SK-N-SH (cell line): ENCODE measurements around the gene JMJD1C. TPM values are rescaled to one million over a fixed set of nuclear protein-coding genes. Genes with fewer than 3 reads are reported as not detected.
"Not testable (repeated sequence)": the region's sequence is repeated elsewhere in the genome, so short reads cannot be mapped to it uniquely, and the experiment has no call there.

Source experiments
- CTCF ChIA-PET: fragments of 300-600, 350-600 bp; formaldehyde crosslinking; extraction: SDS; loops from one replicate; lab custom pipeline; 2021; lab: Yijun Ruan, JAX
- POLR2A ChIA-PET: fragments of 350-600 bp; sonication (Branson Sonifier 250); formaldehyde crosslinking; extraction: SDS; loops from one replicate; lab custom pipeline; 2020; ENCODE audit warnings: antibody characterized with exemption, inconsistent platforms; lab: Yijun Ruan, JAX
- DNase-seq: peaks from one replicate; pipeline ENCODE4 v3.0.0; 2012
- H2AFZ ChIP-seq: fragments of 200-600 bp; sonication (generic); 2 replicates; pipeline ENCODE4 v1.8.1; 2016; ENCODE audit warnings: antibody characterized with exemption, mild to moderate bottlenecking, low read depth
- H3F3A ChIP-seq: fragments of 200-600 bp; sonication (generic); replicated peaks from 2 replicates; pipeline ENCODE3; 2016; ENCODE audit warnings: antibody characterized with exemption, mild to moderate bottlenecking; ENCODE audit not compliant: insufficient read depth
- H3K27ac ChIP-seq, 2 experiments: fragments of 200-500 bp in 1 of 2; fragments of 200-600 bp in 1 of 2; sonication (Bioruptor generic) in 1 of 2; sonication (generic), shearing (Covaris generic) in 1 of 2; 2 replicates each; pipeline versions ENCODE4 v1.5.1 to v1.6.1; 2014 to 2016; ENCODE audit warnings: low read depth in 2 of 2, inconsistent platforms in 1 of 2, low read length in 1 of 2, mild to moderate bottlenecking in 1 of 2, mixed read lengths in 1 of 2
- H3K27me3 ChIP-seq: fragments of 200-600 bp; sonication (generic), shearing (Covaris generic); 2 replicates; pipeline ENCODE4 v1.6.1; 2016; ENCODE audit warnings: mixed run types; ENCODE audit not compliant: insufficient read depth
- H3K36me3 ChIP-seq, 2 experiments: fragments of 200-500 bp in 1 of 2; fragments of 200-600 bp in 1 of 2; sonication (Bioruptor generic) in 1 of 2; sonication (generic) in 1 of 2; replicated peaks in 1 of 2; 2 replicates each; pipeline versions ENCODE3 to v1.5.1; 2014 to 2016; ENCODE audit warnings: low read length in 1 of 2, mild to moderate bottlenecking in 1 of 2; ENCODE audit not compliant: insufficient read depth in 2 of 2, control insufficient read depth in 1 of 2
- H3K4me1 ChIP-seq, 2 experiments: fragments of 200-500 bp in 1 of 2; fragments of 200-600 bp in 1 of 2; sonication (Bioruptor generic) in 1 of 2; sonication (generic), shearing (Covaris generic) in 1 of 2; 2 replicates each; pipeline versions ENCODE4 v1.5.1 to v1.6.1; 2014 to 2016; ENCODE audit warnings: low read depth in 1 of 2, low read length in 1 of 2, mixed run types in 1 of 2; ENCODE audit not compliant: insufficient read depth in 2 of 2, control insufficient read depth in 1 of 2
- H3K4me2 ChIP-seq: fragments of 200-600 bp; sonication (generic), shearing (Covaris generic); 2 replicates; pipeline ENCODE4 v1.6.1; 2017; ENCODE audit warnings: mixed run types
- H3K4me3 ChIP-seq, 2 experiments: fragments of 200-500 bp in 1 of 2; fragments of 200-600 bp in 1 of 2; sonication (Bioruptor generic) in 1 of 2; sonication (generic), shearing (Covaris generic) in 1 of 2; 2 replicates each; pipeline versions ENCODE4 v1.5.1 to v1.8.1; 2014 to 2016; ENCODE audit warnings: low read depth in 2 of 2, inconsistent platforms in 1 of 2, low read length in 1 of 2, mild to moderate bottlenecking in 1 of 2, mixed read lengths in 1 of 2, moderate library complexity in 1 of 2
- H3K79me2 ChIP-seq: fragments of 200-600 bp; sonication (generic); 2 replicates; pipeline ENCODE4 v1.8.1; 2017; ENCODE audit warnings: mild to moderate bottlenecking; ENCODE audit not compliant: insufficient read depth
- H3K9ac ChIP-seq: fragments of 200-600 bp; sonication (generic); 2 replicates; pipeline ENCODE4 v1.6.1; 2017; ENCODE audit warnings: mixed run types
- H3K9me2 ChIP-seq: fragments of 200-600 bp; sonication (generic); 2 replicates; pipeline ENCODE4 v1.6.1; 2017; ENCODE audit warnings: mixed run types
- H3K9me3 ChIP-seq: fragments of 200-600 bp; sonication (generic); 2 replicates; pipeline ENCODE4 v1.6.1; 2017; ENCODE audit warnings: mixed run types, mild to moderate bottlenecking, moderate library complexity
- H4K20me1 ChIP-seq: fragments of 200-600 bp; sonication (generic); 2 replicates; pipeline ENCODE4 v1.6.1; 2017; ENCODE audit warnings: mild to moderate bottlenecking, mixed run types; ENCODE audit not compliant: insufficient read depth
- GATA2 ChIP-seq: sonication (generic); formaldehyde crosslinking; IDR thresholded peaks from 2 replicates; pipeline ENCODE4 v1.5.0; 2020; ENCODE audit warnings: mild to moderate bottlenecking, missing genetic modification reagents
- IRF3 ChIP-seq: fragments of 150-350 bp; IDR thresholded peaks from 2 replicates; pipeline ENCODE4 v1.6.1; 2016; ENCODE audit warnings: mild to moderate bottlenecking, low read depth, low read length
- JUND ChIP-seq: IDR thresholded peaks from 2 replicates; pipeline ENCODE4 v1.4.0; 2012
- NRF1 ChIP-seq: IDR thresholded peaks from 2 replicates; pipeline ENCODE4 v1.6.1; 2012; ENCODE audit warnings: low read depth, mild to moderate bottlenecking, low read length
- PBX3 ChIP-seq: IDR thresholded peaks from 2 replicates; pipeline ENCODE4; 2012
- POLR2AphosphoS5 ChIP-seq: IDR thresholded peaks from 2 replicates; pipeline ENCODE4 v1.6.1; 2012; ENCODE audit warnings: low read depth, low read length
- RCOR1 ChIP-seq: fragments of 150-350 bp; IDR thresholded peaks from 2 replicates; pipeline ENCODE4 v1.6.1; 2017; ENCODE audit warnings: antibody characterized with exemption, low read length
- REST ChIP-seq: IDR thresholded peaks from 2 replicates; pipeline ENCODE4 v1.6.1; 2012; ENCODE audit warnings: mild to moderate bottlenecking, low read depth, low read length, moderate library complexity
- SIN3A ChIP-seq: IDR thresholded peaks from 2 replicates; pipeline ENCODE4 v1.6.1; 2012; ENCODE audit warnings: low read depth, mild to moderate bottlenecking, low read length, moderate library complexity, borderline replicate concordance
- SMC3 ChIP-seq: IDR thresholded peaks from 2 replicates; pipeline ENCODE4 v1.6.1; 2012; ENCODE audit warnings: low read depth, low read length, improper control_type of control experiment
- YY1 ChIP-seq: IDR thresholded peaks from 2 replicates; pipeline ENCODE4 v1.4.0; 2012; ENCODE audit warnings: low read depth, mild to moderate bottlenecking
- WGBS: methylation state at CpG from one replicate; pipeline ENCODE4 v1.1.6; 2017; ENCODE audit warnings: low lambda C conversion rate; 5-methylcytosine and 5-hydroxymethylcytosine counted together
- polyA plus RNA-seq, 3 experiments: library from polyadenylated mRNA; depleted of rRNA; stranded (reverse); fragments of >200 nt; gene quantifications; 2 replicates each; pipeline ENCODE4 v1.2.3, GENCODE V29; 2012

Gene JMJD1C
- polyA plus RNA-seq, 1 of the 3 experiments (the other 2 are of a cell fraction): 11.7 TPM

- POLR2A ChIA-PET: interaction anchor here (0.6 kb wide), 1 partner anchor 12 kb away, joined by 4 read pairs; no protein-coding TSS in a partner anchor
- Histone ChIP-seq H2AFZ (no peak overlapping the region), H3K36me3 (peaks cover 0 to 4% of the 10 kb centered on the region in 2 experiments), H3F3A (peaks cover 4% of the 10 kb centered on the region), H3K79me2 (peaks cover 84% of the 10 kb centered on the region), H3K9ac (no peak overlapping the region), H3K9me2 (no peaks in the 10 kb centered on the region), H3K9me3 (no peaks in the 10 kb centered on the region), H3K4me1 (no peaks in the 10 kb centered on the region), H3K27ac (no peak overlapping the region), H3K4me3 (no peak overlapping the region), H4K20me1 (peaks cover 15% of the 10 kb centered on the region), H3K27me3 (no peaks in the 10 kb centered on the region), H3K4me2 (no peak overlapping the region)
- DNase-seq: no peak
- WGBS: 97% methylated on average over 4 of the region's 4 CpGs
- CTCF ChIA-PET: no interaction called here
- TF ChIP-seq YY1: no peak
- no peak for TF ChIP-seq RCOR1
- no peak for TF ChIP-seq POLR2AphosphoS5
- no peak for TF ChIP-seq GATA2 (CRISPR knock-in tag)
- TF ChIP-seq PBX3: no peak
- no peak for TF ChIP-seq NRF1
- TF ChIP-seq, all 33 proteins: peak for 0
These were observed 179.0 kb downstream of the JMJD1C start for GRCh38 chr10:63286754-63287264.

- Histone ChIP-seq H2AFZ (no peak overlapping the region), H3K4me1 (no peaks in the 10 kb centered on the region), H3K36me3 (peaks cover 0 to 4% of the 10 kb centered on the region in 2 experiments), H3K27me3 (no peaks in the 10 kb centered on the region), H3K79me2 (peaks cover 84% of the 10 kb centered on the region), H3K4me3 (no peak overlapping the region), H3K4me2 (no peak overlapping the region), H3K27ac (no peak overlapping the region), H4K20me1 (peaks cover 15% of the 10 kb centered on the region), H3K9me2 (no peaks in the 10 kb centered on the region), H3K9me3 (no peaks in the 10 kb centered on the region), H3K9ac (no peak overlapping the region), H3F3A (peaks cover 5% of the 10 kb centered on the region)
- ChIA-PET POLR2A (interaction anchor here (0.6 kb wide), 1 partner anchor 13 kb away, joined by 4 read pairs; no protein-coding TSS in a partner anchor), CTCF (interaction anchor here (1.5 kb wide), 1 partner anchor 434 kb away, joined by 3 read pairs; no protein-coding TSS in a partner anchor)
- TF ChIP-seq POLR2AphosphoS5 (no peak), SMC3 (no peak), SIN3A (no peak), JUND (no peak), REST (no peak), IRF3 (no peak)
- DNase-seq: no peak
- WGBS: 89% methylated on average over 5 of the region's 5 CpGs
These were observed 179.4 kb downstream of the JMJD1C start for GRCh38 chr10:63286340-63286739.

GRCh38 chr10:63283901-63284300, 181.9 kb downstream of the JMJD1C start:
- DNase-seq, H3K9me2 ChIP-seq, H3K4me3 ChIP-seq, H3K9ac ChIP-seq, H3K4me2 ChIP-seq, POLR2A ChIA-PET, H3K4me1 ChIP-seq, H3K36me3 ChIP-seq, H3K27me3 ChIP-seq, H3K27ac ChIP-seq, H3F3A ChIP-seq, H2AFZ ChIP-seq, CTCF ChIA-PET, H3K9me3 ChIP-seq: not testable (repeated sequence)
- Histone ChIP-seq H3K79me2 (peaks cover 74% of the 10 kb centered on the region), H4K20me1 (peaks cover 11% of the 10 kb centered on the region)
- 99% methylated on average over 6 of the region's 6 CpGs for WGBS
